Measurements from ENCODE around the gene MAP1LC3C.

- TF ChIP-seq POLR2AphosphoS5 (IDR thresholded peaks at IDR 0.05) (no peak), CTCF (IDR thresholded peaks at IDR 0.05) (no peak), POLR2A (IDR thresholded peaks at IDR 0.05) (no peak)
Measured at GRCh38 chr1:242002510-242002909, 3.6 kb upstream of the MAP1LC3C start.

Data from breast epithelium (tissue), 3 donors.